Measurements from ENCODE around the gene SGCG.

SGCG gene

GRCh38 chr13:23267571-23267970, 86.8 kb downstream of the SGCG start:
- no peak overlapping the region for H3K4me3 ChIP-seq (ENCODE audit: low read length)
- no peak for DNase-seq (ENCODE audit: low read depth)
- TF ChIP-seq CTCF (conservative IDR thresholded peaks at IDR 0.05; ENCODE audit: low read length) = no peak

GRCh38 chr13:23268441-23268840, 87.7 kb downstream of the SGCG start:
- no peak for DNase-seq (ENCODE audit: low read depth)

GRCh38 chr13:23271331-23271730, 90.6 kb downstream of the SGCG start:
- TF ChIP-seq CTCF (conservative IDR thresholded peaks at IDR 0.05; ENCODE audit: low read length) = no peak
- no peak overlapping the region for H3K4me3 ChIP-seq (ENCODE audit: low read length)
- no peak for DNase-seq (ENCODE audit: low read depth)

More at GRCh38 chr13:23268441-23268840, 87.7 kb downstream of the SGCG start:
- TF ChIP-seq CTCF (conservative IDR thresholded peaks at IDR 0.05; ENCODE audit: low read length) = no peak
- no peak overlapping the region for H3K4me3 ChIP-seq (ENCODE audit: low read length)

- no peak for TF ChIP-seq CTCF (conservative IDR thresholded peaks at IDR 0.05; ENCODE audit: low read length)
- no peak overlapping the region for H3K4me3 ChIP-seq (ENCODE audit: low read length)
- no peak for DNase-seq (ENCODE audit: low read depth)
These were observed 92.7 kb downstream of the SGCG start for GRCh38 chr13:23273498-23273897.

GRCh38 chr13:23279321-23279720, 98.5 kb downstream of the SGCG start:
- no peak for TF ChIP-seq CTCF (conservative IDR thresholded peaks at IDR 0.05; ENCODE audit: low read length)
- DNase-seq (ENCODE audit: low read depth) = no peak
- H3K4me3 ChIP-seq (ENCODE audit: low read length) = no peak overlapping the region

- DNase-seq (ENCODE audit: low read depth) = peak; percentile 37
- no peak overlapping the region for H3K4me3 ChIP-seq (ENCODE audit: low read length)
- no peak; the same call in 1 of the 2 replicates for TF ChIP-seq CTCF (conservative IDR thresholded peaks at IDR 0.05; ENCODE audit: low read length)
These were observed 107.8 kb downstream of the SGCG start for GRCh38 chr13:23288564-23288963.

GRCh38 chr13:23288995-23289394, 108.2 kb downstream of the SGCG start:
- no peak for DNase-seq (ENCODE audit: low read depth)
- H3K4me3 ChIP-seq (ENCODE audit: low read length) = no peak overlapping the region
- TF ChIP-seq CTCF (conservative IDR thresholded peaks at IDR 0.05; ENCODE audit: low read length) = no peak

Data from AG10803 (cell line).